Fibroblast of gingiva (primary cell): ENCODE results near the gene GMPPA.

ENCODE experiments used
- DNase-seq: peaks from one replicate; pipeline ENCODE4 v3.0.0-alpha.2; 2011; ENCODE audit warnings: low read depth

GMPPA gene

GRCh38 chr2:219486380-219486959 is 12.2 kb upstream of the GMPPA start:
- DNase-seq: no peak

- no peak for DNase-seq
These were observed 10.4 kb upstream of the GMPPA start for GRCh38 chr2:219488149-219488843.

DNA sequence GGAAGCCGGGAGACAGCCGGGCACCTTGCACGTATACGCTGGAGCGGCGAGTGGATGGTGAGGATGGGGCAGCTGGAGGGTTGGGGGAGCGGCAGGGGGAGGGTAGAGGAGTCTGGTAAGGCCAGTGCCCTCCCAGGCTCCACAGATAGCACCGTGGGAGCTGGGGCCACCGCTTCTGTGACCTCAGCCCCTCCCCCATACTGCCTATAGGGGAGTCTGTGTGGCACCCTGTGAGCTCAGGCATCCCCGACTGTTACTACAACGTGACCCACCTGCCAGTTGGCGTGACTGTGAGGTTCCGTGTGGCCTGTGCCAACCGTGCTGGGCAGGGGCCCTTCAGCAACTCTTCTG is 9.9 kb upstream of the GMPPA start:
- no peak for DNase-seq

GRCh38 chr2:219489315-219489714 is 9.4 kb upstream of the GMPPA start:
- no peak for DNase-seq

GRCh38 chr2:219490186-219490585 is 8.5 kb upstream of the GMPPA start:
- DNase-seq: no peak

DNA sequence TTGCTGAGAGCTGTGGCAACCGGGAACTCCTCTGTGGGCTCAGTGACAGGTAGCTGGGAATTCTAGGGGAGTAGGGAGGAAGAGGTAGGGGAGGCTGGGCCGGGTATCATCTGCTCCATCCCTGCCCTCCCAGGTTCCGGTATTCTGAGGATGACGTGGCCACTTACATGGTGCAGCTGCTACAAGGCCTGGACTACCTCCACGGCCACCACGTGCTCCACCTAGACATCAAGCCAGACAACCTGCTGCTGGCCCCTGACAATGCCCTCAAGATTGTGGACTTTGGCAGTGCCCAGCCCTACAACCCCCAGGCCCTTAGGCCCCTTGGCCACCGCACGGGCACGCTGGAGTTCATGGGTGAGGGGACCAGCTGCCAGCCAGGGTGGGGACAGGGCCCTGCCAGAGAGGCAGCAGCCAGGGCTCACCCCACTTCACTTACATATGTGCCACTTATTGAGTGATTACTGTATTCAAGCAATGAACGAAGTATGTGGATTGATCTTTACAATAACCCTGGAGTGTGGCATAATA is 8.0 kb upstream of the GMPPA start:
- DNase-seq: no peak

GRCh38 chr2:219491278-219491963 is 7.3 kb upstream of the GMPPA start:
- DNase-seq: no peak

DNA sequence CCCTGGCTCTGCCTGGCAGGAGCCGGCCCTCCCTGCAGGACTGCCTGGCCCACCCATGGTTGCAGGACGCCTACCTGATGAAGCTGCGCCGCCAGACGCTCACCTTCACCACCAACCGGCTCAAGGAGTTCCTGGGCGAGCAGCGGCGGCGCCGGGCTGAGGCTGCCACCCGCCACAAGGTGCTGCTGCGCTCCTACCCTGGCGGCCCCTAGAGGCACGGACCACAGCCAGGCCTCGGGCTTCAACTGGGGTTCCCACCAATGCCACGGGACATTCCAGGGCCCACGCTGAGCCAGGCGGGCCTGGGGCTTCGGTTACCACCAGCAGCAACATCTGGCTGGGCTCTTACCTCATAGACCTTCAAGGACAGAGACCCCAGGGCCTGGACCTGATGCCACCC is 6.1 kb upstream of the GMPPA start:
- no peak for DNase-seq

DNA sequence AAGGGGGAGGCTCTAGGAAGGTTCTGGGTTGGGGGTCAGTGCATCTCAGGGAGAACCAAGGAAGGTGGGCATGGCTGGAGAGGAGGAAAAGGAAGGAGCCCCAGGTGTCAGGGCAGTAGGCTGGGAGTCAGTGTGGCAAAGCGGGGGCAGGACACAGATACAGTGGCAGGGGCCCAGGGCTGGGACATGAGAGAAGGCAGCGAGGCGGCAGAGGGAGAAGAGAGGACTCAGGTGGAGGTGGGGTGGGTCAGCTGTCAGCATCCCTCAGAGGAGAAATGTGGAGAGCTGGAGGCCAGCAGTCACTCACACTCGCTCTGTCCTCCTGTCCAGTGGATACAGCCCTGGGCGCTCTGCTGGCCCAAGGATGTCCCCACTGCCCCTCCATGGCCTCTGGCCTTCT is 5.6 kb upstream of the GMPPA start:
- DNase-seq: no peak

DNA sequence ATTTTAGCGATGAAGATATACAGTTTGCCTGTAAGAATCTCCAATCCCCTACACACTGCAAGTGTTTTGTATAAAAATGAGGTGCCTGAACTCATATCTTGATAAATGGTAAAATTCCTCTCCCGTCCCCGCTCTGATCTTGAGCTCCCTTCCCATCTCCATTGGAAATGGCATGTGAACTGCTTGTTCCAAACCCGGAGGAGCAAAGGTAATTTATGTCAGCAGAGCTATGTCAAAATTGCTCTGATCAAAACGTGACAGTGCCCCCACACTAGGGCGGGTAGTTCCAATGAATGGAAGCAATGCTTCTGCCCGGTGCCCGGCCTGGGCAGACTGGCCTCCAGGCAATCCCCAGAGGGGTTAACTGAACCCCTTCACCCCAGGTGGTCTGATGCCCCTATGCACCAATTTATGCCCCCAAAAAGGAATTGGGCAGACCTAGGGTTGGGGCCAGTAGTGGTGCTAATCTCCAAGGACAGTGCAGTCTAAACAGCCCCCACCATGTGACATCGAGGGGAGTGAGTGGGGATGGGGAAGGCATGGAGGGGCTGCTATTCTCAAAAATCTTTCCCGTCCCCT is 3.6 kb upstream of the GMPPA start:
- no peak for DNase-seq

DNA sequence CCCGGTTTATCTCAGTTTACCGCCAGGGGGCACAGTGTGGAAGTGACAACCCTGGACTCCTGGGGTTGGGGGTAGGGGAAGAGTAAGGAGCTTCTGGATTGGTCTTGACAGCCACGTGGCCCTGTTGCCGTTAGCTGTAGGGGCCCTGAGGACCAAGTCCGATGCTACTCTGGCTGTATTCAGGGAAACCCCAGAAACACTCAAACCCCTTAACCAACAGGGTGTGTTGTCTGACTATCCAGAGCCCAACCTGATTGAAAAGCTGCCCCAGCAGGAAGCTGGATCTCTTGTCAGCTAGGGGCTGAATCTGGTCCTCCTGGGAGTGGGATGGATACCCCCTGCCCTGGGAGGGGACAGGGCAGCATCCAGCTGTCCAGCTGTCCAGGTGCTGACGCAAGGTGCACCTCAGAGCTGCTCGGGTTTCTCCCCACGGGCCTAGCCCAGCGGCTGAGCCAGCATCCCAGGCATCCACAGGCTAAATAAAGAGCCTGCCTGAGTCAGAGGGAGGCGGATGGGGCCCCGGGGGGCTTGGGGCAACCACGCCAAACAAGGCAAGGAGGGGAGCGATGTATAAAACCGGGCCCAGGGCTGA is 3.1 kb upstream of the GMPPA start:
- peak; percentile 51 for DNase-seq

- no peak for DNase-seq
These were observed 2.4 kb upstream of the GMPPA start for GRCh38 chr2:219496247-219496824.

DNA sequence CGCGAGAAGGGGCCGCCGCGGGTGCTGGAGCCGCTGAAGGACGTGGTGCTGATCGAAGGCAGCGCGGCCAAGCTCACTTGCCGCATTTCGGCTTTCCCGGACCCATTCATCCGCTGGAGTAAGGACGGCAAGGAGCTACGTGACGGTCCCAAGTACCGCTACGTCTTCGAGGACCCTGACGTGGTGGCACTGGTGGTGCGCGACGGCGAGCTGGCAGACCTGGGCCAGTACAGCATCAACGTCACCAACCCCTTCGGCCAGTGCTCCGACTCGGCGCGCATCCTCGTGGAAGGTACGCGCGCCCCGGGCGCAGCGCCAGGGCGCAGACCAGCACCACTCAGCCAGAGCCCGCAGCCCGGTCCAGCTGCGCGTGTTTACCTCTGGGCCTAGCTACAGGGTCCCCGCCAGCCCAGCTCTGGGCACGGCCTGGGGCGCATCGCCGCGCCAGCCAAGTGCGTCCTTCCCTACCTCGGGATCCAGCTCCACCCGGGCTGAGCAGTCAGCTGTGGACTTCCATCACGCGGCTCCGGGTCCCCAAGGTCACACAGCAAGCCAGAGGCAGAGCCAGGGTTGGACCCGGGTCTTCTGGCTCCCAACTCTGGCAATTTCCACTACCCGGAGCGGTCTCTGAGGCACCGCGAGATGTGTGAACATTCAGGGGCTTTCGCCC is 1.7 kb upstream of the GMPPA start:
- no peak for DNase-seq

- DNase-seq: peak; percentile 82
These were observed 1.0 kb upstream of the GMPPA start for GRCh38 chr2:219497495-219498279.

GRCh38 chr2:219499058-219499307 is 292 bp downstream of the GMPPA start:
- no peak for DNase-seq

DNA sequence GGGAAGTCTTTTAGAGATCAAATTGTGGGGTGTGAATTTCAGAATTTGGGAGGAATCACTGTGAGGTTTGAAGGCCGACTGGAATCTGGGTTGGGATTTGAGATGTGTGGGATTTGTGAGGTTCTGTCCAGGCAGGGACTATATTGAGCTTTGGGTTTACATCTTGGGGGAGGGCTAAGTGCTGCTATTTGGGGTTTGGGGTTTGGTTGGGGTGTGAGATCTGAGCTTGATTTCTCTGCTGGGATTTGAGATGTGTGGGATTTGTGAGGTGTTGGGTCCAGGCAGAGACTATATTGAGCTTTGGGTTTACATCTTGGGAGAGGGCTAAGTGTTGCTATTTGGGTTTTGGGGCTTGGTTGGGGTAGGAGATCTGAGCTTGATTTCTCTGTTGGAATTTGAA is 864 bp downstream of the GMPPA start:
- DNase-seq: no peak

DNA sequence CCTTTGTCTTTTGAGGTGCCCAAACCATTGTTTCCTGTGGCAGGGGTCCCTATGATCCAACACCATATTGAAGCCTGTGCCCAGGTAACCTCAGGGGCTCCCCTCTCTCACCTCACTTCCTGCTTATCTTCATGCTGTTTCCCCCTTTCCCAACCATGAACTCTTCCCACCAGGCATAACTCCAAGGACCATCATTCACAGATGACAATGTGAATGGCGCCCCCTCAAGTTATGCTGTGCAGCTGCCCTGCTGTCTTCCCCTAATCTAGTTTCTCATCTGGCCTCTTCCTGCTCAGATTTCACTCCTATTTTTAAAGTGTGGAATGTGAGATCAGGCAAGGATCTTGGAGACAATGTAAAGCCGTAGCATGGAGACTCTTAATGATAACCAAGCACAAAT is 1.4 kb downstream of the GMPPA start:
- DNase-seq: peak; percentile 16

- no peak for DNase-seq
These were observed 3.2 kb downstream of the GMPPA start for GRCh38 chr2:219501849-219502248.

DNA sequence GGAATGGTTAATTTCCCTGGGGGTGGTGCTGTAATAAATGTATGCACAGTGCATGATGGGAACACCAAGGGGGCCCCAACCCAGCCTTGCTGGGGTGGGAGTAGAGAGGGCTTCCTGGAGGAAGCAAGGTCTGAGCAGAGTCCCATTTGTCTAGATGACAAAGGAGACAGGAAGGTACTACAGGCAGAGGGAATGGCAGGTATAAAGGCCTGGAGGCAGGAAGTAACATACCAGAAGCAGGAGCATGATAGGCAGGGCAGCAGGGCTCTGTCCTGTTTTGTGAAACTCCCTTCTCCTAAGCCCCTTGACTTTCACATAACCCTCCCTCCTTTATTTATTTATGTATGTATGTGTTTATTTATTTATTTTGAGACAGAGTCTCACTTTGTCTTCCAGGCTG is 3.9 kb downstream of the GMPPA start:
- DNase-seq: no peak

GRCh38 chr2:219505585-219505984 is 6.9 kb downstream of the GMPPA start:
- DNase-seq: no peak

DNA sequence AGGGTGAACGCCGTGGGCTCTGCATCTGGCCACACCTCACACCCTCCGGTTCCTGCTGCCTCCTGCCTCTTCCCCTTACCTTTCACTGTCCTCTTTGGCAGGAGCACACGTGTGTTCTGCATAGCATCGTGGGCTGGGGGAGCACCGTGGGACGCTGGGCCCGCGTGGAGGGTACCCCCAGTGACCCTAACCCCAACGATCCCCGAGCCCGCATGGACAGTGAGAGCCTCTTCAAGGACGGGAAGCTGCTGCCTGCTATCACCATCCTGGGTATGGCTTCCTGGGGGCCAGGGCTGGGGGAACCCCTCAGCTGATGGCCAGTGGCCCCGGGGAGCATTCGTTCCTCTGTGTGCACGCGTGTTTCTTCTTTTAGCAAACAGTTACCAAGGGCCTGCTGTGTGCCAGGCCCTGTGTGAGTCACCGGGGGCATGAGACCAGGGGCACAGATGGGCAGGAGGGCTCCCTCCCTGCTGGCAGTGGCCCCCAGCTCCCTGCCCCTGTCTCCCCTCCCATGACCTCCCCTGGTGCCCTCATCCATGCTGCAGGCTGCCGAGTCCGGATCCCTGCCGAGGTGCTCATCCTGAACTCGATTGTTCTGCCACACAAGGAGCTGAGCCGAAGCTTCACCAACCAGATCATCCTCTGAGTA is 7.6 kb downstream of the GMPPA start:
- DNase-seq: no peak
